NCI-H2227 (cell line): ENCODE data around the gene SNCA.

Experiments used
- DNase-seq: peaks from one replicate; lab custom pipeline; 2025; ENCODE audit not compliant: unreplicated experiment; lab: John Stamatoyannopoulos, UW

The SNCA gene

DNA sequence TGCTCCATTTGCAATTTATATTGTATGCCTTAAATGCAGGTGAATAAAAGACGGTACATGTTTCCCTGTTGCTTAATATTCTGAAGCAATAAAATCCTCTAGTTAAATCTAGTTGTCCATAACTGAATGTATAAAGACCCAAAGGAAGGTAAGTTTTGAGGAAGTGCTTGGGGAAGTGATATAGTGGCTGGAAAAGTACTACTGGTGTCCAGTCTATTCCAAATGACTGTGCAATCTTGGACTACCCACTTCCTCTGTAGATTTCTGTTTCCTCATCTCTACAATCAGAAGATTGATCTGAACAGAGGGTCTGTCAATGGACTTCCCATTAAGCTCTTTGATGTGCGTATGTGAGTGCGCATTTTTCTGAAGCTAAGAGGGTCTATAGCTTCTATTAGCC, 17.0 kb downstream of the SNCA start:
- no peak for DNase-seq

DNA sequence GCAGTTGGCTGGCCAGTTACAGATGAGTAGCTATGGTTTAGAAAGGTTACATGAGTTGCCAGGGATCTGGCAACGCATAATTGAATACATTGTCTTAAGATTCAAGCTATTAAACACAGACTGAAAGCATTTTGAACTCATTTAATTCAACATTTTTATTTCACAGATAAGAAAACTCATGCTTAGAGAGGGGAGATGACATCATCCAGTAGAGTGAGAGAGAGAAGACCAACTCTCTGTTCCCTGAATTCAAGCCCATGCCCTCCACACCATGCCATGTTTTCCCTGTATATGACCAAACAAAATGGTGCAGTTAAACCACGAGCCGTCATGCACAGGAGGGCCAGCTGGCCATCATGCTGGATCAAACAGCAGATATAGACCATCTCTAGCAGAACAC, 22.6 kb downstream of the SNCA start:
- DNase-seq, result no peak

DNA sequence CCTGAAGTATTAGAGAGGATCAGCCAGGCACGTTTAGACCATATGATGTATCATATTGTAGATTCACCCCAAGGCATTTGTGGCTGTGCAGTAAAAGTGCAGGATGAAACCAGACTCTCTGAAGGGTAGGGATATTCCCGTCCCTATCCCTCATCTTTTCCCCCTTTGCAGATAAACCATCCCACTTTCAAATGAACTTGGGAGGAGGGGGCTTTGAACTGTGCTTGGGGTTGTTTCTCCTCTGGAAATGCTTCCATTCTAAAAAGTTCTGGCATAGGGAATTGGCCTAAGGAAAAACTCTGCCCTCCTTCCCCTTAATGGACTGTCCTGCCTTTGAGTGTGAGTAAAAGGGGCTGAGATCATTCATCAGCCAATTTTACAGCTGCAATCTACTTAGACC, 23.8 kb downstream of the SNCA start:
- no peak for DNase-seq

DNA sequence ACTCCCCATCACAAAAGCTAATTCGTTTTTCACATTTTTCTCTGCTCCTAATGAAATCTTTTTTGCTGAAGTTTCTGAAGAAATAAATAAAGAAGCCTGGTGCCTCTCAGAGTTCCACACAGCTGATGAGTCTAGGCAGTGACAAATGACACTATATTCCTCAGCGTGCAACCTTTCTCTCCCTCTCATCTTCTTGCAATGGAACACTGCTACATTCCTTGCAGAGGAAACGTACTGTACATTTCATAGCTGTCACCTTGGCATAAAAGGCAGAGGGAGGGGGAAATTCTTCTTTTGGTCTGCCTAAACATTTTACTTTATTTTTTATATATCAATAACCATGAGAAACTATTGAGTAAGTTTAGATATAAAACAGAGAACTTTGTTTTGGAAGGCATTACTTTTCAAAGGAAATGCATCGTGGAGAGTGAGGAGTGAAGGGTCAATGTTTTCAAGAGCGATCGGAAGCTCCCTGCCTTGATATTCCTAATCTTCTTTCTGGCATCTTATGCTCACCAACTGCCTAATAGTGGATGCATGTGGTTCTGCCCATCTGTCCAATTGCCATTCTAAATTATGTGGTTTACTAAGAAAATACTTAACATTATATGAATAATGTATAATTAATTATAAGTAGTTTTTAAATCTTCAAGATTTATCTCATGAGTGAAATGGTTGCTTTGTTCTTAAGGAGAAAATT, 29.4 kb downstream of the SNCA start:
- DNase-seq, result no peak

DNA sequence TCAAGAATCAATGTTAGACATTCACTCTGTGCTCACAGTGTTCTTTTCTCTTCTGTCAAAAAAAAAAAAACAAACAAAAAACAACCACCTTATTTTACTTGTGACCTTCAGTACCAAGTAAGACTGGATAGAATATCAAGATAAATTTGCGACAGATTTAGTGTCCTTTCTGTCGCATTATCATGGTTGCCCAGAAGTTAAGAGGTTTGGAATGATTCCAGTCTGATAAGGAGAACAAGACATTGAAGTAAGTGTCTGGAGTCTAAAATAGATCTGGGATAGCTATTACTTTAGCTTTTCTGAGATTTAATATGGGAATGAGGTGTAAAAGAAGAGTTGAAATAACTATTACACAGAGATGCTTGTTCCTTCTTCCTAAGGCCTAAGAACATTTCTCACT, 31.7 kb downstream of the SNCA start:
- no peak for DNase-seq

DNA sequence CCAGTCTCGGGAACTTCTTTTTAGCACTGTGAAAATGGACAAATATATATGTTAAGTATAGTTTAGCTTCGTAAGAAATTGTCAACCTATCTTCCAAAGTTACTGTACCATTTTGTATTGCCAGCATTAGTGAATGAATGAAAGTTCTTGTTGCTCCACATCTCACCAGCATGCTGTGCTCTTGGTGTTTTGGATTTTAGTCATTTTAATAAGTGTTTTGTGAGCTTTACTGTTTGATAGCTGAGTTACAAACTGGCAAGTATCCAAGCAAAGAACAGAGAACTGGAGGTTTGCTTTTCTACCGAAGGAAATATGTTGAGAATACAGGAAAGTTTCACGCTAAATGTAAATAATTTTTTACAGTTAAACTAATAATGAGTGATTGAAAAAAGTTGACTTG, 33.0 kb downstream of the SNCA start:
- DNase-seq, result no peak

DNA sequence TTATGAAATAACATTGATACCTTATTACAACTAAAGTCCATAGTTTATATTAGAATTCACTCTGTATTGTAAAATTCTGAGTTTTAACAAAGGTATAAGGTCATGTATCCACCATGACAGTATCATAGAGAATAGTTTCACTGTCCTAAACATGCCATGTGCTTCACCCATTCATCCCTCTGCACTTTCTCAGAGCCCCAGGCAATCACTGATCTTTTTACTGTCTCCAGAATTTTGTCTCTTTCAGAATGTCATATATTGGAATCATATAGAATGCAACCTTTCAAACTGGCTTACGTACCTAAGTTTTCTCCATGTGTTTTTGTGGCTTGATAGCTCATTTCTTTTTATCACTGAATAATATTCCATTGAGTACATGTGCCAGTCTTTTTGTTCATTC, 33.9 kb downstream of the SNCA start:
- no peak for DNase-seq

DNA sequence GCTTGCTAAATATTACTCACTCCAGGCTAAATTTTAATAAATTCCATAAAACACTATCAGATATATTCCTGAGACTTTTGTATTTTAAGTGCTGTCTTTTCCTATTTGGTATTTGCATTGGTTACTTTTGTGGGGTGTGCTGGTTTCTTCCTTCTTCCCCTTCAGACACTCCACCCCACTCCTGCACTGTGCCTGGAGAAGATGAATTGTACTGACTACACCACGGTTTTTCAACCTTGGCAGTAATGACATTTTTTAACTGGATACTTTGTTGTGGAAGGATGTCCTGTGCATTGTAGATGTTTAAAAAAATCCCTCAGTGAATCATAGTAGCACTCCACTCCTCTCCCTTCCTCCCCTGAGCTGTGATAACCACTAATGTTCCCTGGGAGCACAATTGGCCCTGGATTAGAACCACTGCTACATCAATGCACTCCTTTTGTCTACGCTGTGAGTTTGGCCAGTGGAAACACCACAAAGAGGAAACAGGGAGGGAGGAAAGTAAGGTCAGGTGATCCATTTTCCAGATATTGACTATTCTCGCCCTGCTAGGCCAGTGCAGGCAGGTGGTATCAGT, 36.3 kb downstream of the SNCA start:
- no peak for DNase-seq

DNA sequence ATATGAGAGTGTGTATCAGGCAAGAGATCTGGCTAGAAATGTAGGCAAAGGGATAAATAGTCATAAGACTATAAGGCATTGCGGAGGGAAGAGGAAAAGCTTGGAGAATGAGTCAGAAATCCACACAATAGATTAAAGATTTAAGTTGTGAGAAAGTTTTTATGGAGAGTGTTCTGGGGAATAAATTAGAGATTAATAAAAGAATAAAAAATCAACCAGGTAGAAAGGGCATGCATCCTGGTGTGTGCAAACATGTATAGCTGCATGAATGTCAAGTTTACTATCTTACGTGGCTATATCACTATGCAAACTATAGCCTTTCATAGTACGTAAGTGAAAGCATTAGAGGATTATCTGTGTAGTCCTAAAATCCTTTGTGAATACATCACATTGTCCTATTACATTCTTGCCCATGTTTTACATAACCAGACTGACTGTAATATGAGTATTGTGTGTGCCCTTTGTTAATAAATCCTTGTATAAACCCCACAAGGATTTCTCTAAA, 36.9 kb downstream of the SNCA start:
- no peak for DNase-seq

DNA sequence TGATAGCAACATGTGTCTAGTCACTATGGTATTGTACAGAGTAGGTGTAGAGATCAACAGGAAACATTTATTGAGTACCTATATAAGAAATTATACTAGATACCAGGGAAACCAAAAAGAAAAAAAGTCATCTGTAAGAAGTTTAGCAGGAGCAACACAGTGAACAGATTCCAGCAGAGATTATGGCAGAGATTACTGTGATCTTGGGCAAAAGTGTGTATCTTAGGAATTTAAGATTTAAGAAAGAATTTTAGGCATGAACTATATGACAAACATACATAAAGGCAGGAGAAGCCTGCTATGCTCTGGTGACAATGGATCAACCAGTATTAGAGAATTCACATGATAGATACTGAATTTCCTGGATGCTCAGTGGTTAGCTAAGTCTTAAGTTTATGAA, 37.9 kb downstream of the SNCA start:
- DNase-seq, result no peak

DNA sequence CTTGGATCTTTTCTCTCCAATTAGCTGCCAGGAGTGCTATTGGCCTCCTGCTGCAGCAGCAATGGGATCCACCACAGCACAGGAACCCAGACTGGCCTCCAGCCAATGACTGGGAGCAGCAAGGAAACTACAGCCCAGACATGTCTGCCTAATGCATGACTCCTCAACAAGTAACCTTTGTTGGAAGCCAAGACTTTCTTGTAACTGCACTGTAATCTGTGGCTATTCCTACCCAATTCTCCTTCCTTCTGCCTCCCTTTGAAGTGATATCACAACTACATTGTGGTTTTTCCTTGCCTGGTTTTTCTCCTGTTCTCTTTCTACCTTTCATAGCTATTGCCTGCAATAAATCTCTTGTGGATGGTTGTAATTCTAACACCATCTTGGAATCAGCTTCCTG, 39.8 kb downstream of the SNCA start:
- DNase-seq, result no peak

DNA sequence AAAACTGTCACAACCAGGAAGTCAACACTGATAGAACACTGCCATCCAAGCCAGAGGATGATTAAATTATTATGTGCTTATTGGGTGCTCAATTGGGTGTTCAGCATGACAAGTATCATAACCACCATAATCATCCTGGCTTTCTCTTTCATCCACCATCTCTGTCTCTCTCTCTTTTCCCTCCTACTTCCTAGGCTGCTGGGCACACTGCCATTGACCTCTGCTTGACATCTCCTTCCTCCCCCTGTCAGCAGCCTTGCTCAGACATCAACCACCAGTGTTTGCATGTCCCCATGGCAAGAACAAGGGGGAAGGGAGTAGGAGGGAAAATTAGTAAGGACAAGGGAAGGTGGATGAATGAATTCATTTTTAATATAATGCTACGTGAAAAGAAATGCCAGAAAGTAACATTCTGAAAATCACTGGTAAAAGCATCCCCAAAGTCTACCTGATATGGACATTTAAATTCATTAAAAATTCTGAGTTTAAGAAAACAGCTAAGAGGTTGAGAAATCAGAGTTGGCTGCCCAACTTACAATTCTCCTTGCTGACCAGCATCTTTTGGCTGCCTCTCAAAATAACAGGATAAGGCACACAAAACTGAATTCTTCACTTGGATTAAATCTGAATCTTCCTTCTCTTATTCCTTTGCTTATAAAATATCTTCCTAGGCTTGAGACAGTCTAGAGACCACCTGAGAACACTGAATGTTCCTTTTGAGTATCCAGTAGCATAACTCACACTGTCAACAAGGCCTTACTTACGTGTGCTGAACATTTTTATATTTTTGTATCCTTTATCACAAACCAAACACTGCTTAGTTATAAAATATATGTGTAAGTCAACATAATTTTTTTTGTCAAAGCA, 48.5 kb downstream of the SNCA start:
- peak; percentile 65 for DNase-seq

DNA sequence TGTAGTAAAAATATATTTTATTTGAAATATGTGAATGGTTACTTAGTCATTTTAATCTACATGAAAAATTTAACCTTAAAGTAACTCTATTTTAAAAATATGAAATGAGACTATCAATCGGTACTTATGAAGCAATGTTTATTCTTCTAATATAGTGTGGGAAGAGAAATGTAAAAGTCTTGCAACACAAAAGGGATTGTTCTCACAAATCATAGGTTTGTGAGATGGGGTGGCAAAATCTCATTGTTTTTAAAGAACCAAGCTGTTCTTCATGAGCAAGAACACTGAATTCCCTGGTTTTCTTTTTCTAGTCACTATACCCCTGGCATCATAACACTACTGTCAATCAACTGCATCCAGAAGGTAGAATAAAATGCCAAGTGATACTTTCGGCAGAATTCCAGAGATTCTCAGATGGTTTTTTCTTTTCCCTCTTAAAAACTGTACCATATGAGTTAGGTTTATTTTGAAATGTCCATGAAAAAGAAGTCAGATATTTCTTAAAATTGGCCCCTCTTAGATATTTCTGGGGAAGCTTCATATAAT, 52.2 kb downstream of the SNCA start:
- DNase-seq, result no peak

DNA sequence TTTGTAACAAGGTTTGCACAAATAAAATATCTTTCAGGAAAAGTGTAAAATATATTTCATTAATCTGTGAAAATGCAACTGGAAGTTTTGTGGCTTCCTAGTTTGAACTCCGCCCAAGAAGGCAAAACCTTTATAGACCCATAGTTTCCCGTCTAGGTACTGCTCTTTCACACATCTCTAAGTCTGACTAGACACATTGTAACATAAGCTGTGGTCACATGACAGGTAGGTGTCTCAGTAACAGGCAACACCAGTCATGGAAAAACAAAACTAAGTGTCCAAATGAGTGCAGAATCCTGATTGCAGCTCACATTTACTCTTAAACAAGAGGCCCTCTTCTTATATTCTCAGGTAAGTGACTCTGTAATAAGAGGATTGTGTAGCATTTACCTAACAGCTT, 55.6 kb downstream of the SNCA start:
- DNase-seq, result no peak

DNA sequence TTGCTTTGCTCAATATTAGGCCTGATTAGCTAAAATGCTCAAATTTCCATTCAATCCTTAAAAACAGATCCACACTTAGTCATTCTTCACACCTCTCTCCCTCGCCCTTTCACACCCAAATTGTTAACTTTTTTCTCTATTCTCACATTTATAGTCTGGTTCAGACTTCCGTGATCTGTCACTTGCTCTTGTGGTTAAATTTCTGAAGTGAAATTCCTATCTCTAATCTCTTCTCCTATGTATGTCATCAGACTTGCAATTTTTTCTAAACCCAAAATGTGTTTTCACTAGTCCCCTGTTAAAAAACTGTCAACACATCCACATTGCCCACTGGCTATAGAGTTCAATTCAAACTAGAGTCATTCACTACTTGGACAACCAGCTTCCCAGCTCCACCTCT, 63.2 kb downstream of the SNCA start:
- no peak for DNase-seq

DNA sequence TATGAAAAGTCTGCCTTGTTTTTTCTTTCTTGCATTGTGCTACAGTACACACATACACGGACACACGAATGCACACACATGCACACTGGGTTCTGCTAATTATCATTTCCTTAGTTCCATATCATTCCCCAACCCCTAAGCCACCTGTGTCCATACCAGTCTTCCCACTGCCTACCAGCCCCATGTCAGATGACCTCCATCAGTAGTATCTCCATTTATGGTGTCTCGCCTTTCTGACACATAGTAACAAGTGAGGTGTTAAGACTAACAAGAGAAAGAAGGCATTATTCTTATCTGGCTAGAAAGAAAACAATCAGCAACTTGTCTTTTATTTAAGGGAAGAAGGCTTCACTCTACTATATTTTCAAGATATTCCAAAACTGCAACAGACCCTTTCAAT, 67.1 kb downstream of the SNCA start:
- no peak for DNase-seq

DNA sequence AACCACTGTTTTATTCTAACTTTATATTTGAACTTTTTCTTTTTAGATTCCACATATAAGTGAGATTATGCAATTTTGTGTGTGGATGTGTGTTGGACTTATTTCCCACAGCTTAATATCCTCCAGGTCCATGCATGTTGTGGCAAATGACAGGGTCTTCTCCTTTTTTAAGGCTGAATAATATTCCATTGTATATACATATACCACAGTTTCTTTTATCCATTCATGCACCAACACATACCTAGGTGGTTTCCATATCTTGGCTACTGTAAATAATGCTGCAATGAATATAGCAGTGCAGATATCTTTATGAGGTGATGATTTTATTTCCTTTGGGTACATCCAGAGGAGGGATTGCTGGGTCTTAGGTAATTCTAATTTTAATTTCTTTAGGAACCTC, 69.0 kb downstream of the SNCA start:
- DNase-seq, result no peak

DNA sequence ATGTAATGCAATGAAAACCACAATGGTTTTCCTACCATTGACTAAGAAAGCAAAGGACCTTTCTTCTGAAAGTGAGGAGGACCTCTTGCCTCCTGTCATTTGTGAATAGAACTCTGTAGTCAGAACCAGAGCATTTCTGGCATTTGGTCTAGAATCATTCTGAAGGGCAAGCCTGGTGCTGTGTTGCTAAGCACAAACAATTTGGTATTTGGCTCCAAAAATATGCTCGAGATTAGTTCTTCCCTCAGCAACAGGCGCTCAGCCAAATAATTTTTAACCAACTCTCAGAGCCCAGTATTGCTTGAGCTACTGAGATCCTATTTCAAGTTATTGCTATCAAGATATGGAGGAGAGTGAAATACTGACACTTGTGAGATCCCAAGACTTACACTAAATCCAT, 71.0 kb downstream of the SNCA start:
- DNase-seq, result no peak

DNA sequence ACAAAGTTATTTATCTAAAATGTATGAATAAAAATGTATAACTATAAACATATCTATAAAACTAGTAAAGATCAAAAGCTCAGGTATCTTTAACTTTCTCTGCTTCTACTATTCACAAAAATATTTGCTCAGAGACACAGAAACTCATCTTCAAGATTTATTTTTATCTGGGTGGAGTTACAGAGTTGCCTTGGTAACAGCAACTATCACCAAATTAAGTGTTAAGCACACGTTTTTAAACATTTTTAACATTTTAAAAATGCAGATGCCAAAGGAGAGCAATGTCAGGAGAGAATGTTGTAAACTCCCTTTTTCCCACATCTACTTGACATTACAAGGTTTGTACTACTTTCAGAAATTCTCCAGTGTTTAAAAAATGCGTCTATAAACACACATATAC, 71.4 kb downstream of the SNCA start:
- DNase-seq, result no peak

DNA sequence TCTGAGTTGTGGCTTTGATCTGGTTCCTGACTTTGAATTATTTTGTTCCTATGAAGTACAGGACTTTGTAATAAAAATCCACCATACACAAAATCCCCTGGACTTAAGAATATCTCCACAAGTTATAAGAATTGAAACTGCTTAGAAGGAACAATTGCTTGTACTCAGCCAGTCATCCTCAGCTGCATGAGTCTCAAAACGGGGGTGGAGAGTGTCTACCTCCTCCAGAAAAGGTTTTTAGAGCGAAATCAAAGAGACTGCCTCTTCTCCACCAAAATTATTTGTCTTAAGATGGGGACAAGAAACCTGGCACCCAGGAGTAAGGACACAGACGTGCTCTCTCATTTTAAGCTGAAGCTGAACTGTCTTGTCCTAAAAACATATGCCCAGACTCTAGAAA, 74.7 kb downstream of the SNCA start:
- DNase-seq, result no peak

DNA sequence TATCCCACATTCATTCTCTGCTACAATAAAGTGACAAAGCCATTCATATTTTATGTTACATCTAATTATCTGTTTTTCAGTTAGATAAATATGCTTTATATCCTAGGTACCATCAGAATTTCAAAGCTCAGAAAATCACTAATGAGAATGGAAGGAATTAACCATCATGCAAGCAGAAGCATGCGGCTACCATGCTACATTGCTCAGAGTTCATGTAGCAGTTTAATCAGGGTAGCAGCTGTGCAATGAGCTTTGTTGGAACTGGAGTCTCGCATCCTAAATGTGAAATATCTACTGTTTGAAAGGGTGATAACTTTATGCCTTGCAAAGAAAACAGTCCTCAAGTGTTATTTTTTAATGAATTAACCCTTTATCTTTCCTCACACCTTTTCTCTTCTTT, 77.5 kb downstream of the SNCA start:
- DNase-seq, result no peak

DNA sequence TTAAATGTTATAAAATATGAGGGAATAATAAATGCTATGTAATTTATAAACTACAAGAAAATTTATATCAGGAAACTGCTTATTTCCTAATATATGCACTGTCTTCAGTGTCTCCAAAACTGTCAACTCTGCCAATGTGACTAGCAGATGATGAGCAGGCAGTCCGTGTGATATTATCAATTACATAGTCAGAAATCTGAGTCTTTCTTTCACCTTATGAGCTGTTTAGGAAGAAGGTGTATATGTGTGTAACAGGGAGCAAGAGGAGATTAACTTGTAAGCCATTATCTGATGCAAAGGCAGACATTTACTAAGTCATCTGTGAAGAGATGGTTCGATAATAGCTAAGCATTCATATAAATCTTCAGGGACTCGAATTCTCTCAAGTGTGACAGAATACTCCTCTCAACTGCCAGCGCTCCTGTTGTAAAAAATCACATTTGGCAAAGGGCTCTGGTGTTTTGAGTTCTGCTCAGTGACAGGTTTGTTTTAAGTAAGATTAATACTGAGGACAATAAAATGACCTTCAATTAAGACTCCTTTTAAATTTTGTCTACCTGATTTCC, 79.7 kb downstream of the SNCA start:
- DNase-seq, result peak; percentile 19
